ENCODE results near the gene CDH13. TPM values are rescaled to one million over a fixed set of nuclear protein-coding genes. Genes with fewer than 3 reads are reported as not detected.

CDH13 gene
- total RNA-seq, 1 donor from 2014 or later, result not detected

DNA sequence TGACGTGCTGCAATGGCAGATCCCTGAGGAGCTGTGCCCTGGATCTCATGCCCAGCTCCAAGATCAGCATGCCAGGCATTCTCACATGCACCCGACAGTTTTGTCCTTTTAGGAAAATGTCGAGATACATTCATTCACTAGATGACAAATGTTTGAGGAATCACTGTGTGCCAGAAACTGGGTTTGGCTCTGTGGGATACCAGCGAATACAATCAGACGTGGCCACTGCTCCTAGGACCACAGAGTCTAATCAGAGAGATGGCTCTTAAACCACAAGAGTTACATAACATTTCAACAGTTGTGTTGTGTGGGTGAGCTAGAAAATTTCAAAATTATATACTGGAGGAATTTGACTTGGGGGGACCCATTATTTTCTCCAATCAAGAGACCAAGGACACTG is 579.7 kb downstream of the CDH13 start:
- ATAC-seq (ENCODE audit: low read depth), result no peak
- Mint-ChIP-seq H3K4me3 (no peak overlapping the region), H3K36me3 (ENCODE audit: low read depth) (no peaks in the 10 kb centered on the region), H3K27ac (no peak overlapping the region), H3K9me3 (no peaks in the 10 kb centered on the region), H3K27me3 (no peaks in the 10 kb centered on the region), H3K4me1 (no peaks in the 10 kb centered on the region)
- TF ChIP-seq, protein P1, sequence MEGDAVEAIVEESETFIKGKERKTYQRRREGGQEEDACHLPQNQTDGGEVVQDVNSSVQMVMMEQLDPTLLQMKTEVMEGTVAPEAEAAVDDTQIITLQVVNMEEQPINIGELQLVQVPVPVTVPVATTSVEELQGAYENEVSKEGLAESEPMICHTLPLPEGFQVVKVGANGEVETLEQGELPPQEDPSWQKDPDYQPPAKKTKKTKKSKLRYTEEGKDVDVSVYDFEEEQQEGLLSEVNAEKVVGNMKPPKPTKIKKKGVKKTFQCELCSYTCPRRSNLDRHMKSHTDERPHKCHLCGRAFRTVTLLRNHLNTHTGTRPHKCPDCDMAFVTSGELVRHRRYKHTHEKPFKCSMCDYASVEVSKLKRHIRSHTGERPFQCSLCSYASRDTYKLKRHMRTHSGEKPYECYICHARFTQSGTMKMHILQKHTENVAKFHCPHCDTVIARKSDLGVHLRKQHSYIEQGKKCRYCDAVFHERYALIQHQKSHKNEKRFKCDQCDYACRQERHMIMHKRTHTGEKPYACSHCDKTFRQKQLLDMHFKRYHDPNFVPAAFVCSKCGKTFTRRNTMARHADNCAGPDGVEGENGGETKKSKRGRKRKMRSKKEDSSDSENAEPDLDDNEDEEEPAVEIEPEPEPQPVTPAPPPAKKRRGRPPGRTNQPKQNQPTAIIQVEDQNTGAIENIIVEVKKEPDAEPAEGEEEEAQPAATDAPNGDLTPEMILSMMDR (IDR thresholded peaks at IDR 0.05), result no peak
- POLR2A ChIA-PET, result no interaction called here
- intact Hi-C loops (cut with micrococcal nuclease), result no loop called here
- CTCF ChIA-PET, result no interaction called here
- no peak for DNase-seq

DNA sequence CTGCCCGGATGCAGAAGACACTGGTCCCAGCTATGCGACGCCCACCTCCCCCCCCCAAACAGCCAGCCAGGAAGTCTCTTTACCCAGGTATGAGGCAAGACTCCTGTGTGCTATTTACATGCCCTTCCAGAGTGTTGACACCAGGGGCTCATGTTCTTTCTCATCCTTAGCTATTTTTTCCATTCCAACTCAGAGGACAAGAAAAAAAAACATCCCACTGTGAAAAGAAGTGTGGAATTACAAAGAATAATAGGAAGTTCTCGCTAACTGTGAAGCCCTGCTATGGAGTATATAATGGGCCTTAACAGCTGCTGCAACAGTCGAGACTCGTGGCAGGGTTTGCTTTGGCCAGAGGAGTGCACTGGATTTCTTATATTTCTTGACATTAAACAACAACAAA is 584.9 kb downstream of the CDH13 start:
- Mint-ChIP-seq H3K4me3 (no peak overlapping the region), H3K36me3 (ENCODE audit: low read depth) (no peaks in the 10 kb centered on the region), H3K27ac (no peak overlapping the region), H3K4me1 (no peaks in the 10 kb centered on the region), H3K9me3 (peaks cover 6% of the 10 kb centered on the region), H3K27me3 (no peaks in the 10 kb centered on the region)
- intact Hi-C loops (cut with micrococcal nuclease), result no loop called here
- ATAC-seq (ENCODE audit: low read depth), result no peak
- POLR2A ChIA-PET, result no interaction called here
- TF ChIP-seq, protein P1 (IDR thresholded peaks at IDR 0.05), result no peak
- CTCF ChIA-PET, result no interaction called here
- no peak for DNase-seq

DNA sequence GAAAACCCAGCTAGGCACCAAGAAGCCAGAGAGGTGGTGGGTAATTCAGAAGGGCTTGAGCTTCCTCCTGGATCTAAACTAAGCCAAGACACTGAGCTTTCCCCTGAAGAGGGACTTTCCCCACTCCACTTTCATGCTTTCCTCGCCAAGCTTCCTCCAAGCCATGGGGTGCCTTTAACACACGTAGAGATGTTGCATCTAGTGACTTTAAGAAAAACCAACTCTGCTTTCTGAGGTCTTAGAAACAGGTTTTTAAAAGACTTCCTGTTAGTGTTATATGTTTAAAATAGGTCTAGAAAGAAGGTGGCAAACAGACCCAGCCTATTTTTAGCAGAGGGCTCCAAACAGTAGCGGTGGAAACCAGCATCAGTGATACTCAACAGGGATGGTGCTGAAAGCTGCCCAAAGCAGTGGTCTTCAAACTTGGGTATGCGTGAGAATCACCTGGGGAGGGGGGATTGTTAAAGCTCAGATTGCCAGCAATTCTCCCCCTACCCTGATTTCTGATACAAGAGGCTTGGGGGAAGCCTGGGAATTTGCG is 585.6 kb downstream of the CDH13 start:
- POLR2A ChIA-PET, result no interaction called here
- DNase-seq (no peak), ATAC-seq (ENCODE audit: low read depth) (no peak)
- TF ChIP-seq, protein P1 (IDR thresholded peaks at IDR 0.05), result no peak
- Mint-ChIP-seq H3K27ac (no peak overlapping the region), H3K27me3 (no peaks in the 10 kb centered on the region), H3K9me3 (peaks cover 6% of the 10 kb centered on the region), H3K4me1 (no peaks in the 10 kb centered on the region), H3K4me3 (no peak overlapping the region), H3K36me3 (ENCODE audit: low read depth) (no peaks in the 10 kb centered on the region)
- intact Hi-C loops (cut with micrococcal nuclease), result no loop called here
- CTCF ChIA-PET, result interaction anchor here (3.5 kb wide), 1 partner anchor 949 kb away, joined by 19 read pairs; no protein-coding TSS in a partner anchor

DNA sequence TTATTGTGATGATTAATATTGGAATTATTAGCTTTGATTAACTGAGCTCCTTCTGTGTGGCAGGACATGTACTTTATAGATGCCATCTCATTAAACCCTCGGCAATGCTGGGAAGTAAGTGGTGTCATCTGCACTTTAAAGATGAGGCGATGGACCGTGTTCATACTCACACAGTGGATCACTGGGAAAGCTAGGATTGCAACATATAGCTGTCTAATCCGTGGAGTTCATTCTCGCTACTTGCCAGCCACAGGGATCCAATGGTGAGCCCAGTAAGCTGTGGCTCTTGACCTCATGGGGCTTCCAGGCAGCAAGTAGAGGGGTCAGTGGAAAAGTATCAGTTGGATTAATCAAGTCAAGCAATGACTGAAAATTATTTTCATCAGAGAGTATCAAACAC is 587.9 kb downstream of the CDH13 start:
- no peaks in the 10 kb centered on the region for H3K4me1 Mint-ChIP-seq
- peaks cover 6% of the 10 kb centered on the region for H3K9me3 Mint-ChIP-seq
- CTCF ChIA-PET, result interaction anchor here (3.5 kb wide), 1 partner anchor 951 kb away, joined by 19 read pairs; no protein-coding TSS in a partner anchor
- ATAC-seq (ENCODE audit: low read depth) (no peak), DNase-seq (no peak)
- H3K4me3 Mint-ChIP-seq, result no peak overlapping the region
- TF ChIP-seq, protein P1 (IDR thresholded peaks at IDR 0.05), result no peak
- H3K27ac Mint-ChIP-seq, result no peak overlapping the region
- no peaks in the 10 kb centered on the region for H3K27me3 Mint-ChIP-seq
- intact Hi-C loops (cut with micrococcal nuclease), result loop anchor here (5.0 kb wide), 1 partner anchor 582 kb away; no protein-coding TSS in a partner anchor
- POLR2A ChIA-PET, result no interaction called here
- no peaks in the 10 kb centered on the region for H3K36me3 Mint-ChIP-seq (ENCODE audit: low read depth)

DNA sequence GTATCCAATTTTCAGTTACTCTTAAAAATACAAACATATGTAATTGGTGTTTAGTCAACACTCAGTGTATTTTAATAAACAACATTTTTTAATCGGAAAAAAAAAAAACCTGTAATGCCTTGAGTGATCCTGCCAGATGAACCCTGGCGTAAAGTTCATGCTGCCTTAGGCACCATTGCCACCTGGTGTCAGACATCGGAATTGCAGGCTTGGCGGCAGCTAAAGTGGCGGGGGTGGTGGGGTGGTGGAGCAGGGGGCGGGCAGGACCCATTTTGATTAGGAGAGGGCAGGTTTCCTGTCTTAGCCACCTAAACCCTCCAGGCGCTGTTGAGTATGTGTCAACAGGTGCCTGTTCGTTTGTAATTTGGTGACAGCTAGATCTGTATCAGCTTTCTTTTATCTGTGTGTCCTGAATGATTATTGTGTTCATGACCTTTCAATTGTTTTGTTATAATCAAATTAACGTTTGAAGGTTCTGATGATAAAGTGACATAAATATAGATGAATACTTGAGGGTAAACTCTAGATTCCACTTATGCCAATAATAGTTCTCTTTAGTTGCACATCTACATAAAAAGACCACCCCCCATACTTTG is 588.7 kb downstream of the CDH13 start:
- Mint-ChIP-seq H3K4me1 (no peaks in the 10 kb centered on the region), H3K27me3 (no peaks in the 10 kb centered on the region), H3K9me3 (peaks cover 6% of the 10 kb centered on the region), H3K36me3 (ENCODE audit: low read depth) (no peaks in the 10 kb centered on the region), H3K4me3 (no peak overlapping the region), H3K27ac (no peak overlapping the region)
- no peak for DNase-seq
- POLR2A ChIA-PET, result no interaction called here
- ATAC-seq (ENCODE audit: low read depth), result no peak
- TF ChIP-seq, protein P1 (IDR thresholded peaks at IDR 0.05), result no peak
- CTCF ChIA-PET, result interaction anchor here (1.1 to 3.5 kb wide), 2 partner anchors 11 to 952 kb away, joined by 3 to 19 read pairs; no protein-coding TSS in a partner anchor
- intact Hi-C loops (cut with micrococcal nuclease), result loop anchor here (5.0 kb wide), 1 partner anchor 583 kb away; no protein-coding TSS in a partner anchor

All from activated B cell treated with CpG ODN at 0.5 μM for 24 hours (primary cell).